Measurements from ENCODE around the gene TUBGCP3.

TUBGCP3 gene

DNA sequence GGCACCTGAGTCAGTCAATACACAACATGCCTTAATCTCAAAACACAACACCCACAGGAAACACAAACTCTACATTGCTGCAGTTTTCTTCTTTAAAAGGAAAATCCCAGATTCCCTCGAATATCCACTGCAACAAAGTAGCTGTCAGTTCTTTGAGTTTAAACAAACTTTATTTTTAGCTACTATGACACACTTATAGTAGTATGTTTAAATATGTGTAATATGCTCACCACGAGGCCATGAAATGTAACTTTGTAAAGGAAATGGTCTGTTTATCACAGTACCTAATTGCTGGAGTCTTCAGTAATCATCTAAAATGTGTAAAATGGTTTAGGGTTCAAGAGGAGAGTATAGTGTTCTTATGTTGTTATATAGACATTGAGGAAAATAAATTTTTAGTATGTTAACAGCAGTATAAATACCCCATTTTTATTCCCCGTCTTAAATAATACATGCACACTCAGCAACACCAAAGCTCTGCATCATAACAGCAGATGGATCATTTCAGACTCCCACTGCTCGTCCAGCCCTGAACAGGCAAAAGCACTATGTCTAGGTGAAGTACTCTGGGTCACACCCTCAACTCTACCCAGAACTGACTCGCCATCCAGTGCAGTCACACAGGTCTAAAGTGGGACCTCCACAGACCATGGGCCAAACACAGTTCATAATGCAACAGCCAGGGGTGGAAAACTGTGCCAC is 20.6 kb downstream of the TUBGCP3 start:
- Histone ChIP-seq H3K27me3 (replicated peaks; ENCODE audit: control insufficient read depth, insufficient read depth, low read length) (no peaks in the 10 kb centered on the region), H3K4me3 (replicated peaks; ENCODE audit: low read depth, low read length) (no peak overlapping the region), H3K36me3 (ENCODE audit: control insufficient read depth, insufficient read depth, low read length) (peaks cover 5% of the 10 kb centered on the region)
- TF ChIP-seq, protein P1, sequence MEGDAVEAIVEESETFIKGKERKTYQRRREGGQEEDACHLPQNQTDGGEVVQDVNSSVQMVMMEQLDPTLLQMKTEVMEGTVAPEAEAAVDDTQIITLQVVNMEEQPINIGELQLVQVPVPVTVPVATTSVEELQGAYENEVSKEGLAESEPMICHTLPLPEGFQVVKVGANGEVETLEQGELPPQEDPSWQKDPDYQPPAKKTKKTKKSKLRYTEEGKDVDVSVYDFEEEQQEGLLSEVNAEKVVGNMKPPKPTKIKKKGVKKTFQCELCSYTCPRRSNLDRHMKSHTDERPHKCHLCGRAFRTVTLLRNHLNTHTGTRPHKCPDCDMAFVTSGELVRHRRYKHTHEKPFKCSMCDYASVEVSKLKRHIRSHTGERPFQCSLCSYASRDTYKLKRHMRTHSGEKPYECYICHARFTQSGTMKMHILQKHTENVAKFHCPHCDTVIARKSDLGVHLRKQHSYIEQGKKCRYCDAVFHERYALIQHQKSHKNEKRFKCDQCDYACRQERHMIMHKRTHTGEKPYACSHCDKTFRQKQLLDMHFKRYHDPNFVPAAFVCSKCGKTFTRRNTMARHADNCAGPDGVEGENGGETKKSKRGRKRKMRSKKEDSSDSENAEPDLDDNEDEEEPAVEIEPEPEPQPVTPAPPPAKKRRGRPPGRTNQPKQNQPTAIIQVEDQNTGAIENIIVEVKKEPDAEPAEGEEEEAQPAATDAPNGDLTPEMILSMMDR (IDR thresholded peaks at IDR 0.05; ENCODE audit: insufficient read depth, low read length, poor library complexity, severe bottlenecking) = no peak
- DNase-seq (ENCODE audit: extremely low read depth, insufficient read length) = no peak

DNA sequence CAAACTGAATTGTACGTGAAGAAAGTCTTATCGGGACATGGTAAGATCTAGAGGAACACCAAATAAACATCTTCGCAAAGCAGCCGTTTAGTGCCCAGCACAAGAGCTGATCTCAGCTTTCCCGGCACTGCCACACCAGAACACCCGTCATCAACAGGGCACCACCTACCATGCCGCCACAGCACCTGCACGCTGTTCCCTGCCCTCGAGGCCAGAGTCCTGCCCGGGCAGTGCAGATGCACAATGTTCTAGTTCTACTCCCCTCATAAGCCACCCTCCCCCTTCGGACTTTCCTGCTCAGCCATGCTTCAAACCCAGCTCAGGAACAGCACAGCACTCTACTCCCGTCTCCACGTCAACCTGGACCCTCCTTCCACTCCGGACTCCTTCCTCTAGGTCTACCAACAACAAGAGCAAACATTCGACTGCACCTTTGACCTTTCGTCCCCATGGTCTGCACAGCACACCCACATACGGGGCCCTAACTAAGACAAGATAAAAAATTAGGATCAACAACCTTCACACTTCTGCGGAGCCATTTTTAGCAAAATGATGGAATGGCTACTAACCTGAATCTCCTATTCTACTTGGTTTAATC is 25.1 kb downstream of the TUBGCP3 start:
- peaks cover 10% of the 10 kb centered on the region for H3K36me3 ChIP-seq (ENCODE audit: control insufficient read depth, insufficient read depth, low read length)
- H3K4me3 ChIP-seq (replicated peaks; ENCODE audit: low read depth, low read length) = no peak overlapping the region
- no peak for DNase-seq (ENCODE audit: extremely low read depth, insufficient read length)
- no peaks in the 10 kb centered on the region for H3K27me3 ChIP-seq (replicated peaks; ENCODE audit: control insufficient read depth, insufficient read depth, low read length)
- TF ChIP-seq, protein P1 (IDR thresholded peaks at IDR 0.05; ENCODE audit: insufficient read depth, low read length, poor library complexity, severe bottlenecking) = no peak

DNA sequence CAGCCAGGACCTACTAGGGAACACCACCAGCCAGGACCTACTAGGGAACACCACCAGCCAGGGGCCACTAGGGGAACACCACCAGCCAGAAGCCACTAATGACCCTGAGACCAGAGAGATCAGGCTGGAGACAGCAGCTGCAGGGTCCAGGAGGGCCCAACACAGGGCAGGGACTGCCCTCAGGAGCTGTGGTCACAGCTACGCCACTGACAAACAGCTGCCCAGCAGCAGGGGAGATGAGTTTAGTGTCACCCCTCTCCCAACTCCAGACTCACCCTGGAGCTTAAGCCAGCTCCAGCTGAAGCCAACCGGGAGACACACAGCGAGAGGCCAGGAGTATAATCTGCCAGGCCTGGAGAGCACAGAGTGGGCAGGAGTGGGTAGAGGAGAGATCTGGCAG is 25.7 kb downstream of the TUBGCP3 start:
- no peak overlapping the region for H3K4me3 ChIP-seq (replicated peaks; ENCODE audit: low read depth, low read length)
- TF ChIP-seq, protein P1 (IDR thresholded peaks at IDR 0.05; ENCODE audit: insufficient read depth, low read length, poor library complexity, severe bottlenecking) = no peak
- H3K27me3 ChIP-seq (replicated peaks; ENCODE audit: control insufficient read depth, insufficient read depth, low read length) = no peaks in the 10 kb centered on the region
- DNase-seq (ENCODE audit: extremely low read depth, insufficient read length) = no peak
- peaks cover 11% of the 10 kb centered on the region for H3K36me3 ChIP-seq (ENCODE audit: control insufficient read depth, insufficient read depth, low read length)

DNA sequence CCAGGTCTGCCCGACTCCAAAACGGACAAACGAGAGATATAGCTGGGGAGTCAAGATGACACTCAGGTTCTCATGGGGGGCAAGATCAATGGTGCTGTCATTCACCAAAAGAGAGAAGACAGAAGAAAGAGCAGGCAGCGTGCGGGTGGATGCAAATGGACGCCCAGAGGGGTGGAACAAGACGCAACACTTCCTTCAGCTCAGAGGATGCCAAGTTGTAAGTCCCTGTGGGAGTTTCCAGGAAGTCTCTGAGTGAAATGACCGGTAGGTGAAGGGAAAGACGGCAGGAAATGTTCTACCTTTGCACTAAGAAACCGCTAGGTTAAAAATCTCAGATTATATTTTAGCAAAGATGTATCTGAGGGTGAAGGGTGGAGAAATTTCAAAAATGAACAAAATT is 26.5 kb downstream of the TUBGCP3 start:
- peaks cover 11% of the 10 kb centered on the region for H3K36me3 ChIP-seq (ENCODE audit: control insufficient read depth, insufficient read depth, low read length)

DNA sequence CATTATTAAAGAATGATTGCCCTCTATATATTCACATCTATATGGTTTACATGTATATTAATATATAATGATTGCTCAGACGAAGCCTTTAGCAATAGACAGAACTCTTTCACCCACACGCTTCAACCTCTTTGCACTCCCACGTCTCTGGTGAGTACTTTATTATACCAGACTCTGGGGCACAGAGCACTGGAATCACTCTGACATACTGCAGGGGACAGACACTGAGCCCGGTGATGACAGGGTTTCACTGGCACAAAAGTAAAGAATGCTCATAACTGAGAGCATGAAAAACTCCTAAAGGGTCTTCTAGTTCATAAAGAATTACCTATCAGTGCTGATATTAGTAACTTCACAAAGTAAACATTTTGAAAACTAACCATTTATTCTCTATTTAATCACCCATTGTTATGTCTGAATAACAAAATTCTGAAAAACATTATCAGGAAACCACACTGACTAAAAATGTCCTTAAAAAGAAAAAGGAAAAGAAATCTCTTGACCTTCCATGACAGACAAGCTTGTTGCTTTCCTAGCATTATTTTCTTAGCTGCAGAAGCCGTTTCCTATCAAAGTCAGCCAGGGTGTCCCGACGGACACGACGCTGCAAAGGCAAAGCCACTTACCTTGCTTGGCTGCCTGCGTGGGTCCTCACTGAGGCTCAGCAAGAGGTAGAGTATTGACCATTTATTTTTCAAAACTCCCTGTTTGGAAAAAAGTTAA is 29.1 kb downstream of the TUBGCP3 start:
- no peak overlapping the region for H3K4me3 ChIP-seq (replicated peaks; ENCODE audit: low read depth, low read length)
- no peaks in the 10 kb centered on the region for H3K27me3 ChIP-seq (replicated peaks; ENCODE audit: control insufficient read depth, insufficient read depth, low read length)
- peaks cover 21% of the 10 kb centered on the region for H3K36me3 ChIP-seq (ENCODE audit: control insufficient read depth, insufficient read depth, low read length)
- TF ChIP-seq, protein P1 (IDR thresholded peaks at IDR 0.05; ENCODE audit: insufficient read depth, low read length, poor library complexity, severe bottlenecking) = no peak
- no peak for DNase-seq (ENCODE audit: extremely low read depth, insufficient read length)

More for the DNA sequence above, 26.5 kb downstream of the TUBGCP3 start:
- no peaks in the 10 kb centered on the region for H3K27me3 ChIP-seq (replicated peaks; ENCODE audit: control insufficient read depth, insufficient read depth, low read length)
- DNase-seq (ENCODE audit: extremely low read depth, insufficient read length) = no peak
- H3K4me3 ChIP-seq (replicated peaks; ENCODE audit: low read depth, low read length) = no peak overlapping the region
- TF ChIP-seq, protein P1 (IDR thresholded peaks at IDR 0.05; ENCODE audit: insufficient read depth, low read length, poor library complexity, severe bottlenecking) = no peak

All from GM06990 (cell line).